ENCODE measurements around the gene TUBB4A. TPM values are rescaled to one million over a fixed set of nuclear protein-coding genes. Genes with fewer than 3 reads are reported as not detected.

TUBB4A gene
- total RNA-seq, 4 donors from 2014 or later: 0.99 to 17.0 (median 4.8) TPM

DNA sequence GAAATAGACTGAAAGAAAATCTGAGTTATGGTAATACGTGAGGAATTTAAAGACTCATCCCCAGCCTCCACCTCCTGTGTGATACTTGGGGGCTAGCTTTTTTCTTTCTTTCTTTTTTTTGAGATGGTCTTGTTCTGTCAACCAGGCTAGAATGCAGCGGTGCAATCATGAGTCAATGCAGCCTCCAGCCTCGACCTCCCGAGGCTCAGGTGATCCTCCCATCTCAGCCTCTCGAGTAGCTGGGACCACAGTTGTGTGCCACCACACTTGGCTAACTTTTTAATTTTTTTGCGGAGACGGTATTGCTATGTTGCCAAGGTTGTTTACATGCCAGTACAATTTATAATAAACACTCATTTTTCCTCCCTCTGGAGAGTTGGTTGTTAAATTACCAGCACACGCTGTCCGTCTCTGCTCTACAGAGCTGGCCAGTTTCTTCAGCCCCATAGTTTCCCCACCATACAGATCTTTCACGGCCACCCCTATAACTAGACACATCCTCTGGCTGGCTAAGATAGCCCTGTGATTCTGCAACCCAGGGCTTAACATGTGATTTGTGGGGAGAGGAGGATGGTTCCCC, 33.5 kb upstream of the TUBB4A start:
- intact Hi-C loops (cut with DNase I; ENCODE audit: low total_unique reads): no loop called here
- DNase-seq (ENCODE audit: low spot score in 2 of 2): no peak
- WGBS, 2 donors: 93 to 95% methylated on average over 10 of the region's 10 CpGs
- no peak for TF ChIP-seq POLR2A (IDR thresholded peaks at IDR 0.05)
- TF ChIP-seq, protein P1, sequence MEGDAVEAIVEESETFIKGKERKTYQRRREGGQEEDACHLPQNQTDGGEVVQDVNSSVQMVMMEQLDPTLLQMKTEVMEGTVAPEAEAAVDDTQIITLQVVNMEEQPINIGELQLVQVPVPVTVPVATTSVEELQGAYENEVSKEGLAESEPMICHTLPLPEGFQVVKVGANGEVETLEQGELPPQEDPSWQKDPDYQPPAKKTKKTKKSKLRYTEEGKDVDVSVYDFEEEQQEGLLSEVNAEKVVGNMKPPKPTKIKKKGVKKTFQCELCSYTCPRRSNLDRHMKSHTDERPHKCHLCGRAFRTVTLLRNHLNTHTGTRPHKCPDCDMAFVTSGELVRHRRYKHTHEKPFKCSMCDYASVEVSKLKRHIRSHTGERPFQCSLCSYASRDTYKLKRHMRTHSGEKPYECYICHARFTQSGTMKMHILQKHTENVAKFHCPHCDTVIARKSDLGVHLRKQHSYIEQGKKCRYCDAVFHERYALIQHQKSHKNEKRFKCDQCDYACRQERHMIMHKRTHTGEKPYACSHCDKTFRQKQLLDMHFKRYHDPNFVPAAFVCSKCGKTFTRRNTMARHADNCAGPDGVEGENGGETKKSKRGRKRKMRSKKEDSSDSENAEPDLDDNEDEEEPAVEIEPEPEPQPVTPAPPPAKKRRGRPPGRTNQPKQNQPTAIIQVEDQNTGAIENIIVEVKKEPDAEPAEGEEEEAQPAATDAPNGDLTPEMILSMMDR (IDR thresholded peaks at IDR 0.05): no peak
- no peak overlapping the region for H3K4me3 ChIP-seq (ENCODE audit: low read depth, poor library complexity, severe bottlenecking)

DNA sequence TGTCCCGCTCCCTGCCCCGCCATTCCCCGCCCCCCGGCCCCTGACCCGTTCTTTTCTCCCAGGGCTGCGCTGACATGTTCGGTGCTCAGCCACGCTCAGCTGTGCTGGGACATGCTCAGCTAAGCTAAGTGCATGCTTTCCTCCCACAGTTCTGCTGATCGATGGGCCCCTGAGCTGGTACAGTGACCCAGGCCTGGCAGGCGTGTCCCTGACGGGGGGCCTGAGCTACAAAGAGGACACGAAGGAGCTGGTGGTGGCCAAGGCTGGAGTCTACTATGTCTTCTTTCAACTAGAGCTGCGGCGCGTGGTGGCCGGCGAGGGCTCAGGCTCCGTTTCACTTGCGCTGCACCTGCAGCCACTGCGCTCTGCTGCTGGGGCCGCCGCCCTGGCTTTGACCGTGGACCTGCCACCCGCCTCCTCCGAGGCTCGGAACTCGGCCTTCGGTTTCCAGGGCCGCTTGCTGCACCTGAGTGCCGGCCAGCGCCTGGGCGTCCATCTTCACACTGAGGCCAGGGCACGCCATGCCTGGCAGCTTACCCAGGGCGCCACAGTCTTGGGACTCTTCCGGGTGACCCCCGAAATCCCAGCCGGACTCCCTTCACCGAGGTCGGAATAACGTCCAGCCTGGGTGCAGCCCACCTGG, 32.5 kb upstream of the TUBB4A start:
- H3K4me3 ChIP-seq (ENCODE audit: low read depth, poor library complexity, severe bottlenecking): no peak overlapping the region
- intact Hi-C loops (cut with DNase I; ENCODE audit: low total_unique reads): no loop called here
- WGBS, 2 donors: 67 to 70% methylated on average over 40 of the region's 40 CpGs
- no peak for DNase-seq (ENCODE audit: low spot score in 2 of 2)
- no peak for TF ChIP-seq POLR2A (IDR thresholded peaks at IDR 0.05)
- TF ChIP-seq, protein P1 (IDR thresholded peaks at IDR 0.05): no peak

DNA sequence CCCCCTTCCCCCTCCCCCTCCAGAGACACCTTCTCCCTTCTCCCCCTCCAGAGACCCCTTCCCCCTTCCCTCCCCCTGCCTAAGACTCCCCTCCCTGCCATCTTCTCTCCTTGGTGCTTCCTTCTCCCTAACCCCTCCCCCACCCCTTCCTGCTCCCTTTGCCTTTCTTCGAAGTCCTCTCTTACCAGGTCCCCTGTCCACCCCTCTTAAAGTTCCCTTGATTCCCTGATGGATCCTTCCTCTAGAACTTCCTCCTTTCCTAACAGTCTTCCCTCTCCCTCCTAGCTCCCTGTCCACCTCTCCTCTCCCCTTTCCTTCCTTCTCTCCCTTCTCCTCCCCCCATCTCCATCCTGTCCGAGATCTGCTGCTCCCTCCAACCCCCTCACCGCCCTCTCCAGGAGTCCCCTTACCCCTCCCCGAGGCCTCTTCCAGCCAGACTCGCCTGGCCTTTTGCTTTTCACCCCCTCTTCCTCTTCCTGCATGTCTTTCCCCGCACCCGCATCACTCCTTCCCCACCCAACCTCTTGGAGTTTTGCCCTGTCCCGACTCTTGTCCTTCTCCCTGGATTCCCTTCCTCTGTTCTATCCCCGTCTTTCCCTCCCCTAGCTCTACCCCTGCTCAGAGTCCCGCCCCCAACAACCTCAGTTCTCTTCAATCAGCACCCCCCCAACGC, 31.8 kb upstream of the TUBB4A start:
- WGBS, 2 donors: 25 to 39% methylated on average over 11 of the region's 11 CpGs
- DNase-seq (ENCODE audit: low spot score in 2 of 2): no peak
- intact Hi-C loops (cut with DNase I; ENCODE audit: low total_unique reads): no loop called here
- TF ChIP-seq, protein P1 (IDR thresholded peaks at IDR 0.05): no peak
- no peak for TF ChIP-seq POLR2A (IDR thresholded peaks at IDR 0.05)
- no peak overlapping the region for H3K4me3 ChIP-seq (ENCODE audit: low read depth, poor library complexity, severe bottlenecking)

DNA sequence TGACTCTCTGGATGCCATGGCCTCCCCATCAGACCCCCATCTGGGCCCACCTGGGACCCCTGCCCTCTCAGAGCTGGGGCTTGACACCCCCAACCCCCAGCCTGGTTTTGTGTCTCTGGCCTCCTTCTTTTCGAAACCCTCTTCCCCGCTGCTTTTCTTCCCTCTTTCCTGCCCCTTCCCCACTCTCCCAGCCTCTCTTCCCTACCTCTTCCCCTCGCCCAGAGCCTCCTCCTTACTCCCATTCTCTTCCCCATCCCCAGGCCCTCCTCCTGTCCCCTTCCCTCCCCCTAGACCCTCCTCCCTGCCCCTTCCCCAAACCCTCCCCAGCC, 30.9 kb upstream of the TUBB4A start:
- 57 to 60% methylated on average over 3 of the region's 3 CpGs for WGBS, 2 donors
- no peak for TF ChIP-seq POLR2A (IDR thresholded peaks at IDR 0.05)
- TF ChIP-seq, protein P1 (IDR thresholded peaks at IDR 0.05): no peak
- no peak overlapping the region for H3K4me3 ChIP-seq (ENCODE audit: low read depth, poor library complexity, severe bottlenecking)
- no peak for DNase-seq (ENCODE audit: low spot score in 2 of 2)
- intact Hi-C loops (cut with DNase I; ENCODE audit: low total_unique reads): no loop called here

DNA sequence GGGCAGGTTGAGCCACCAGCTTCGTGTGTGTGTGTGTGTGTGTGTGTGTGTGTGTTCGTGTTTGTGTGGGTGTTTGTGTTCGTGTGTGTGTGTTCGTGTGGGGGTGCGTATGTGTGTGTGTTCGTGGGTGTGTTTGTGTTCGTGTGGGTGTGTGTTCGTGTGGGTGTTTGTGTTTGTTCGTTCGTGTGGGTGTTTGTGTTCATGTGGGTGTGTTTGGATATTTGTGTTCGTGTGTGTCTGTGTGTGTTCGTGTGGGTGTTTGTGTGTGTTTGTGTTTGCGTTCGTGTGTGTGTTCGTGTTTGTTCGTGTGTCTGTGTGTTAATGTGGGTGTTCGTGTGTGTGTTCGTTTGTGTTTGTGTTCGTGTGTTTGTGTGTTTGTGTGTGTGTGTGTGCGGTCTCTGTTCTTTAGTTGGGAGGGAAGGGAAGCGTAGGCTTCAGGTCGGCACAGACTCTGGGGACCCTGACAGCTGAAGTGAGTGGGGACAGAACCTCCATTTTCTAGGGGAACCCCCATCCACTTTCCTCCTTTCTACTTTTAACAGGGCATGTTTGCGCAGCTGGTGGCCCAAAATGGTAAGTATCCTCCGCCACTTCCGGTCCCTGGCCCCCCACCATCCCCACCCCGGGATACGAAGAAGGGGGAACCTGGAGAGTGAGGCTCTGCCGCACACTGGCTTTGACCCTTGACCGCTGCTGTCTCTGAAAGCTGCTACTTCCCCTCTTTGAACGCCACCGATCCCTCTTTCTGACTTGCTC, 30.3 kb upstream of the TUBB4A start:
- DNase-seq (ENCODE audit: low spot score in 2 of 2): no peak
- no peak for TF ChIP-seq POLR2A (IDR thresholded peaks at IDR 0.05)
- TF ChIP-seq, protein P1 (IDR thresholded peaks at IDR 0.05): no peak
- intact Hi-C loops (cut with DNase I; ENCODE audit: low total_unique reads): no loop called here
- no peak overlapping the region for H3K4me3 ChIP-seq (ENCODE audit: low read depth, poor library complexity, severe bottlenecking)
- 51 to 59% methylated on average over 31 of the region's 31 CpGs for WGBS, 2 donors

Data from lower leg skin (tissue), 4 donors.